Activated CD4-positive, alpha-beta T cell treated with anti-CD3 and anti-CD28 coated beads, Interleukin-2, amount 50 U/mL, for 16 hours (primary cell): Measurements from ENCODE around the gene DLEC1.

ENCODE experiments used
- DNase-seq: peaks from one replicate; pipeline ENCODE4 v3.0.0-alpha.2; 2020

The DLEC1 gene, protein sequence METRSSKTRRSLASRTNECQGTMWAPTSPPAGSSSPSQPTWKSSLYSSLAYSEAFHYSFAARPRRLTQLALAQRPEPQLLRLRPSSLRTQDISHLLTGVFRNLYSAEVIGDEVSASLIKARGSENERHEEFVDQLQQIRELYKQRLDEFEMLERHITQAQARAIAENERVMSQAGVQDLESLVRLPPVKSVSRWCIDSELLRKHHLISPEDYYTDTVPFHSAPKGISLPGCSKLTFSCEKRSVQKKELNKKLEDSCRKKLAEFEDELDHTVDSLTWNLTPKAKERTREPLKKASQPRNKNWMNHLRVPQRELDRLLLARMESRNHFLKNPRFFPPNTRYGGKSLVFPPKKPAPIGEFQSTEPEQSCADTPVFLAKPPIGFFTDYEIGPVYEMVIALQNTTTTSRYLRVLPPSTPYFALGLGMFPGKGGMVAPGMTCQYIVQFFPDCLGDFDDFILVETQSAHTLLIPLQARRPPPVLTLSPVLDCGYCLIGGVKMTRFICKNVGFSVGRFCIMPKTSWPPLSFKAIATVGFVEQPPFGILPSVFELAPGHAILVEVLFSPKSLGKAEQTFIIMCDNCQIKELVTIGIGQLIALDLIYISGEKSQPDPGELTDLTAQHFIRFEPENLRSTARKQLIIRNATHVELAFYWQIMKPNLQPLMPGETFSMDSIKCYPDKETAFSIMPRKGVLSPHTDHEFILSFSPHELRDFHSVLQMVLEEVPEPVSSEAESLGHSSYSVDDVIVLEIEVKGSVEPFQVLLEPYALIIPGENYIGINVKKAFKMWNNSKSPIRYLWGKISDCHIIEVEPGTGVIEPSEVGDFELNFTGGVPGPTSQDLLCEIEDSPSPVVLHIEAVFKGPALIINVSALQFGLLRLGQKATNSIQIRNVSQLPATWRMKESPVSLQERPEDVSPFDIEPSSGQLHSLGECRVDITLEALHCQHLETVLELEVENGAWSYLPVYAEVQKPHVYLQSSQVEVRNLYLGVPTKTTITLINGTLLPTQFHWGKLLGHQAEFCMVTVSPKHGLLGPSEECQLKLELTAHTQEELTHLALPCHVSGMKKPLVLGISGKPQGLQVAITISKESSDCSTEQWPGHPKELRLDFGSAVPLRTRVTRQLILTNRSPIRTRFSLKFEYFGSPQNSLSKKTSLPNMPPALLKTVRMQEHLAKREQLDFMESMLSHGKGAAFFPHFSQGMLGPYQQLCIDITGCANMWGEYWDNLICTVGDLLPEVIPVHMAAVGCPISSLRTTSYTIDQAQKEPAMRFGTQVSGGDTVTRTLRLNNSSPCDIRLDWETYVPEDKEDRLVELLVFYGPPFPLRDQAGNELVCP (N-terminal part only)

GRCh38 chr3:38039101-38039898 lies at the start of gene DLEC1:
DLEC1 (plus strand) TSS chr3:38039208; CDS start chr3:38039226, 18 bp downstream.
- peak; percentile 93 for DNase-seq

DNA sequence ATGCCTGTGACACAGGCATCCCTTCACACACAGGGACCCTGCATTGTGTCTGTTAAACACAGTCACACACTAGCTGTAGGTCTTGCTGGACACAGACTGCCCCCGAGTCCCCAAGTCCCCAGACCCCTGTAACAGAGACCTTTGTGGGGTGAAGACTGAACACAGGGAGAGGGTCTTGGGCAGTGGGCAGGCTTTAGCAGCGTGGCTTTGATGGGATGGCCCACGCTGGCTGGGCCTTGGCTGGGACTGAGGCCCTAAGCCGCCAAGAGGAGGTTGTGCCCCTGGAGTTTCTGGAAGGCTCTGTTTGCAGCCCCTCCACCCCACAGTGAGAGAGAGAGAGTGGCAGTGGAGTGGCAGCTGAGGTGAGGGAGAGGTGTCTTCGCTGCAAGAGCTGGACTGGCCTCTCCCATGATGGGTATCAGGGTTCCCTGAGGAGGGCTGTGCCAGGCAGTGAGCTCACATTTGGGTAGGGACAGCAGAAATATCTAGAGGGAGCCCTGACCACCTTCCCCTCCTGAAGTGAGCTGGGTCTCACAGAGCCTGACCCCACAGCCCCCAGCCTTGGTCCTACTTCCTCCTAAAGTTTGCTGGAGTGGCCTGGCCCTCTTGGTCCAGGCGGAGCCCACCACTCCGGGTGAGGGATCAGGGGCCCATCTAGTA lies 49.1 kb upstream of the DLEC1 start:
- no peak for DNase-seq

DNA sequence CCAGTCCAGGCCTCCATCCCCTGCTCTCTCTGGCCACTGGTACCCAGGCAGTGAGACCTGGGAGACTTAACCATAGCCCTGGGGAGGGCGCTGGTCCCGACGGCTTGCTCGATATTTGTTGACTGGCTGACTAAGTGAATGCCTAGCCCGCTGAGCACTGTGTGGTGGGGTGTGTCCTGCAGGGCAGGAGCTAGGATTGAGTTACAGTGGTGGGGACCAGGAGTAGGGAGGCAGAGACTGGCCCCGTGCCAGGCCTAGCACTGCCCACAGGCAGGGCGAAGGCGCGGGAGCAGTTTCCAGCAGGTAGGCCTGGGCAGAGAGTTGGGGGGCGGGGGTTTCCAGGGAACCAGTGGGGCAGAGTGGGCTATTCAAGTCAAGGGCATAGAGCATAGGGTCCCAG lies 48.5 kb upstream of the DLEC1 start, which contains the start of gene VILL:
Gene VILL, plus strand, starts transcription at position 260 of the 400 bp plus-strand sequence. CDS start 2,887 bp downstream, outside the sequence.
- no peak for DNase-seq

- no peak for DNase-seq
Measured at GRCh38 chr3:37991109-37991508, 47.9 kb upstream of the DLEC1 start.

DNA sequence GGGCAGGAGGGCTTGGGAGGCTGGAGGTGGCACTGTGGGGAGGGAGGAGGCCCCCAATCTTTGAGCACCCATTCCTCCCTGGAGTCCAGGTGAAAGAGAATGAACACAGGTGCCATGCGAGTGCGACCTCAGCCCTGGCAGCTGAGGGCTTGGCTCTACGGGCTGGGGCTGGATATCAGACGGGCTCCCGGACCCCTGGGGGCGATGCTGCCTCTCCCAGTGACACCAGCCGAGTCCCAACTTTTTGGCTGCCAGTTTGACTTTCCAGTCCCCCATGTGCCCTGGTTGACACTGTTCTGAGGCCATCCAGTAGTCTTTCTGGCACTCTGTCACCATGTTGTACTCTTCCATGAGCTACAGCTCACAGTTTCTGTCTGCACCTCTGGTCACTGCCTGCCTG lies 47.2 kb upstream of the DLEC1 start:
- DNase-seq, result no peak

GRCh38 chr3:37992271-37993066 lies 46.5 kb upstream of the DLEC1 start:
- DNase-seq, result no peak

- no peak for DNase-seq
Measured at GRCh38 chr3:37993067-37993455, 45.9 kb upstream of the DLEC1 start.

GRCh38 chr3:37993460-37993819 lies 45.6 kb upstream of the DLEC1 start:
- DNase-seq, result no peak

- peak; percentile 81 for DNase-seq
Measured at GRCh38 chr3:37993820-37994638, 45.0 kb upstream of the DLEC1 start.

GRCh38 chr3:37994639-37994972 lies 44.4 kb upstream of the DLEC1 start:
- DNase-seq, result peak; percentile 46

DNA sequence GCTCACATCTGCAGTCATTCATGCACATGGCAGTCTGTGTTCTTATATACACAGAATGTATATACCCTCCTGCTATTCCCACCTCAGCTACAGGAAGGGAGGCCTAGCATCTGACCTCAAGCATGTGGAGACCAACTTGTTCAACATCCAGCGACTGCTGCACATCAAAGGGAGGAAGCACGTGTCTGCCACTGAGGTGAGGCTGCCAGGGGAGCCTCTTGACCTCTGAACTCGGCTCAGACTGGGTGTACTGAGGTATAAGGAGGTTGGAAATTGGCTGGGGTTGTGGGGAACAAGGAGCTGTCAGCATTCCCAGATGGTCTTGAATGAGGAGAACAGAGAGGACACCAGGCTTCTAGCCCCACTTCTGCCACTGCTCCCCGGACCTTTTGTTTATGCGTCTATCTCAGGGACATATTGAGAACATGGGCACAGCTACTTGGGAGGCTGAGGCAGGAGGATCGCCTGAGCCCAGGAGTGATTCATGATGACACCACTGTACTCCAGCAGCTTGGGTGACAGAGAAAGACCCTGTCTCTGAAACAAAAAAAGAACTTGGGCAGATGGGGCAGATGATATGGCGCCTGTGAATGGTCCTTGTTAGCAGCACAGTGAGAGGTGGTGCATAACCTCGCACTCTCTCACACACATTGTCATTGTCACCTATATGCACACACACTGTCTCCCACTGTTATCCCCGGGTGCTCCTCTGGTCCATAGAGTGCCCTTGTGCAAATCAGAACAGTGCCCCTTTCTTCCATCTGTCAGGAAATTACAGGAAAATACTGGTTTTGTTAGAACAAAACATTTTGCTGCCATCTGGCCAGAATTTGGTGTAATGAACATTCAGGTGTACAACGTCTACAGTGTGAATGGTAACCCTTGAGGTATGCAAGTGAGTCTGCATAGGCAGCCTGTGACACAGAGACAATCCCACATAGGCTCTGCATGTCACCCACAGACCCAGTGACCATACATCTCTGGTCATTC lies 43.1 kb upstream of the DLEC1 start:
- peak; percentile 12 for DNase-seq

DNA sequence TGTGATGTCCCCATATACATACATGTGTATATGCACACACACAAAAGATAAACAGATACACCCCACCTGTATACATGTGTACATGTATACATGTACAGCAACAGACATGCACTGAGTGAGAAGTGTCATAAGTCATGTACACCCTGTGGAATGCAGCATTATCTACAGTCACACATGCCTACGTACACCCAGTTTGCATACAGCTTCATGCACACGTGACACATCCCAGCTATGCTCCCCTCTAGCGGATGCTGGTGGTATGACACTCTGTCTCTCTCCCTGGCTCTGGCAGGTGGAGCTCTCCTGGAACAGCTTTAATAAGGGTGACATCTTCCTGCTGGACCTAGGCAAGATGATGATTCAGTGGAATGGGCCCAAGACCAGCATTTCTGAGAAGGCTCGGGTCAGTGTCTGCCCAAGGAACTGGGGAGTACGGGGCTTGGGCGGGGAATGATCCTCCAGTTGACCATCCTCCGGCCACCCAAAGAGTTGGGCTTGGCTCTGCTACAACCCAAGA lies 42.2 kb upstream of the DLEC1 start:
- peak; percentile 90 for DNase-seq

- DNase-seq, result no peak
Measured at GRCh38 chr3:37997342-37997741, 41.7 kb upstream of the DLEC1 start.

GRCh38 chr3:37997791-37998370 lies 41.1 kb upstream of the DLEC1 start:
- no peak for DNase-seq

DNA sequence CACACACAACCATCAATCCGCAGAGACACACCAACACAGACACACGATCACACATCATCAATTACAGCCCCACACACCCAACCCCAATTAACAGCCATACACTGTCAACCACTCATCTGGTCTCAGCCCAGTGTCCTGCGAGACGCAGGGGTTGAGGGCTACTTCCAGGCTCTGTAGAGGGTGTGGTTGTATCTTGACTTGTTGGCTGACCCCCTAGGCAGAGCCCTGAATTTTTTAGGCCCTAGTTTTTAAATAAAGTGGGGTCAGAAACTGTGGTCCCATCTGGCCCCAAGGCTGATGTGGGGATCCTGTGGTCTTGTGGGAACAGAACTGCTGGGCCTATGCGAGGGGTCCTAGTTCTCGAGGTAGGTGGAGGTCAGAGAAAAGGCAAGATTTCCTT lies 39.2 kb upstream of the DLEC1 start:
- no peak for DNase-seq

DNA sequence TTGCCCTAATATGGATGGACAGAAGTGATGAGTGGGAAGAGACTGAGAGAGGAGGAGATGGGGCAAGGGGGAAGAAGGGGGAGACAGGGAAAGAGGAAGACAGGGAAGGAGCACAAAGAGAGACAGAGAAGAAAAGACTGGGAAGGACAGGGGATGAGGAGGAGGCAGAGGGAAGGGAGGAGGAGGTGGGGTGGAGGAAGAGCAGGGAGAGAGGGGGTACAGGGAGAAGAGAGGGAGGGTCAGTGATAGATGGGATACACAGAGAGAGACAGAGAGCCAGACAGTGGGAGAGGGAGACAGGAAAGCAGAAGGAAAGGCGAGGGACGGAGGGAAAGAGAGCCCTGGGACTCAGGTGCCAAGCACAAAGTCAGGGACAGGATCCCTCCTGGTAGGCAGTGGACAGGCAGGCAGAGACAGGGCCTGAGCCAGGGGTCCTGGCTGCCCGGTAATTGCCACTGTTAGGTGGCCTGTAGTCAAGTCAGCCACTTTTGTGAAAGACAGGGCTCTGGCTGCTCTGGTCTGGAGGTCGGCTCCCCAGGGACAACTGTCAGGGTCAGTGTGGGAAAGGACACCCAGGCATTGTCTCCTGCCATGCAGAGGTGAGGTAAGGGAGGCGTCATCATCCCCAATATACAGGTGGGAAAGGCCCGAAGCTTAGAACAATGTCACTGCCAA lies 38.6 kb upstream of the DLEC1 start:
- DNase-seq, result no peak

DNA sequence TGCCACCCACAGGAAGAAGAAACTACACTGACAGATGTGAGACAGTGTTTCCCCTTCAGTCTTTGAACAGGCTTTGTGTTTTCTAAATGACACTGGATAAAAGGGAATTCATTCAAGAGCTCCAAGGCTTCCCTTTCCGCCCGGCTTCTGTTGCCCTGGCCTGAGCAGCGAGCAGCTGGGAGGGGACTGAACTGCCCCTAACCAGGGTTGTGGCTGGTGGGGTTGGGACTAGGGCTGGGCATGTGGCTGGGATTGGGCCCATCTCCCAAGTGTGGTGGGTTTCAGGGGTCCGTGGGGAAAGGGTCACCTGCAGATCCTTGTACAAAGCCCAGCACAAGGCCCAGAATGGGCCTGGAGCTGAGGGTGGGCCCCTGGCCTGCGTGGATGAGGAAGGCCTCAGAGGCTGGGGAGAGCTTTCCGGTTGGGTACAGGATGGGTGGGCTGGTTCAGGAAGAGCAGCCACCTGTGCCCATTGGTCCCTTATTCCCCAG lies 38.0 kb upstream of the DLEC1 start:
- DNase-seq, result no peak
